ENCODE measurements around the gene RASD2.

The RASD2 gene

GRCh38 chr22:35592418-35592967 lies 51.9 kb downstream of the RASD2 start:
- no peak overlapping the region for H3K27ac ChIP-seq
- DNase-seq (ENCODE audit: low spot score): no peak
- CTCF ChIA-PET: no interaction called here
- POLR2A ChIA-PET (ENCODE audit: low non-redundant PET): no interaction called here
- no peak for TF ChIP-seq CTCF (conservative IDR thresholded peaks at IDR 0.05; ENCODE audit: low read depth)

GRCh38 chr22:35593071-35593890 lies 52.6 kb downstream of the RASD2 start:
- no peak for DNase-seq (ENCODE audit: low spot score)
- ChIA-PET CTCF (no interaction called here), POLR2A (ENCODE audit: low non-redundant PET) (no interaction called here)
- no peak overlapping the region for H3K27ac ChIP-seq
- TF ChIP-seq CTCF (conservative IDR thresholded peaks at IDR 0.05; ENCODE audit: low read depth): no peak

GRCh38 chr22:35593891-35594470 lies 53.4 kb downstream of the RASD2 start:
- ChIA-PET CTCF (no interaction called here), POLR2A (ENCODE audit: low non-redundant PET) (no interaction called here)
- DNase-seq (ENCODE audit: low spot score): no peak
- TF ChIP-seq CTCF (conservative IDR thresholded peaks at IDR 0.05; ENCODE audit: low read depth): no peak
- no peak overlapping the region for H3K27ac ChIP-seq

- POLR2A ChIA-PET (ENCODE audit: low non-redundant PET): no interaction called here
- DNase-seq (ENCODE audit: low spot score): no peak
- CTCF ChIA-PET: no interaction called here
- H3K27ac ChIP-seq: no peak overlapping the region
- no peak for TF ChIP-seq CTCF (conservative IDR thresholded peaks at IDR 0.05; ENCODE audit: low read depth)
Measured at GRCh38 chr22:35594686-35595085, 54.1 kb downstream of the RASD2 start.

- TF ChIP-seq CTCF (conservative IDR thresholded peaks at IDR 0.05; ENCODE audit: low read depth): no peak
- ChIA-PET POLR2A (ENCODE audit: low non-redundant PET) (no interaction called here), CTCF (no interaction called here)
- DNase-seq (ENCODE audit: low spot score): no peak
- no peak overlapping the region for H3K27ac ChIP-seq
Measured at GRCh38 chr22:35596821-35597220, 56.2 kb downstream of the RASD2 start.

- no peak for TF ChIP-seq CTCF (conservative IDR thresholded peaks at IDR 0.05; ENCODE audit: low read depth)
- DNase-seq (ENCODE audit: low spot score): no peak
- POLR2A ChIA-PET (ENCODE audit: low non-redundant PET): no interaction called here
- CTCF ChIA-PET: no interaction called here
- no peak overlapping the region for H3K27ac ChIP-seq
Measured at GRCh38 chr22:35597692-35598395, 57.2 kb downstream of the RASD2 start.
